ENCODE data around the gene TMEM19. TPM values are rescaled to one million over a fixed set of nuclear protein-coding genes. Genes with fewer than 3 reads are reported as not detected.
A peak's percentile ranks its signal among the peaks of the same experiment; 100 is the strongest.
"Not testable (repeated sequence)": the region's sequence is repeated elsewhere in the genome, so short reads cannot be mapped to it uniquely, and the experiment has no call there.

Gene TMEM19
- total and polyA plus RNA-seq, 11 donors: 8.8 to 39.5 (median 28.4) TPM

- Histone ChIP-seq H3K36me3 (no peaks in the 10 kb centered on the region), H3K4me1 (peaks cover 0 to 41% (median 20%) of the 10 kb centered on the region in 12 donors), H3K27me3 (no peaks in the 10 kb centered on the region), H3K9me3 (no peaks in the 10 kb centered on the region), H3K4me3 (no peak overlapping the region), H3K27ac (no peak overlapping the region)
- intact Hi-C loops (cut with DNase I): loop anchor here in 1 of 10 donors (10.0 kb wide), 1 partner anchor 61 kb away; no protein-coding TSS in a partner anchor
- ATAC-seq (no peak), DNase-seq (no peak)
- 88 to 94% (median 91%) methylated on average over 5 of the region's 5 CpGs for WGBS, 4 donors
- TF ChIP-seq POLR2A (IDR thresholded peaks at IDR 0.05): no peak
- TF ChIP-seq, protein P1, sequence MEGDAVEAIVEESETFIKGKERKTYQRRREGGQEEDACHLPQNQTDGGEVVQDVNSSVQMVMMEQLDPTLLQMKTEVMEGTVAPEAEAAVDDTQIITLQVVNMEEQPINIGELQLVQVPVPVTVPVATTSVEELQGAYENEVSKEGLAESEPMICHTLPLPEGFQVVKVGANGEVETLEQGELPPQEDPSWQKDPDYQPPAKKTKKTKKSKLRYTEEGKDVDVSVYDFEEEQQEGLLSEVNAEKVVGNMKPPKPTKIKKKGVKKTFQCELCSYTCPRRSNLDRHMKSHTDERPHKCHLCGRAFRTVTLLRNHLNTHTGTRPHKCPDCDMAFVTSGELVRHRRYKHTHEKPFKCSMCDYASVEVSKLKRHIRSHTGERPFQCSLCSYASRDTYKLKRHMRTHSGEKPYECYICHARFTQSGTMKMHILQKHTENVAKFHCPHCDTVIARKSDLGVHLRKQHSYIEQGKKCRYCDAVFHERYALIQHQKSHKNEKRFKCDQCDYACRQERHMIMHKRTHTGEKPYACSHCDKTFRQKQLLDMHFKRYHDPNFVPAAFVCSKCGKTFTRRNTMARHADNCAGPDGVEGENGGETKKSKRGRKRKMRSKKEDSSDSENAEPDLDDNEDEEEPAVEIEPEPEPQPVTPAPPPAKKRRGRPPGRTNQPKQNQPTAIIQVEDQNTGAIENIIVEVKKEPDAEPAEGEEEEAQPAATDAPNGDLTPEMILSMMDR (IDR thresholded peaks at IDR 0.05): no peak
Measured at GRCh38 chr12:71683633-71684032, 2.2 kb upstream of the TMEM19 start.

GRCh38 chr12:71684081-71684480 lies 1.8 kb upstream of the TMEM19 start:
- ATAC-seq (no peak), DNase-seq (no peak)
- Histone ChIP-seq H3K4me3 (peak overlapping the region in 3 of 12 donors; percentile 14 to 34 (median 19)), H3K27me3 (no peaks in the 10 kb centered on the region), H3K4me1 (peaks cover 0 to 45% (median 20%) of the 10 kb centered on the region in 12 donors), H3K9me3 (no peaks in the 10 kb centered on the region), H3K36me3 (no peaks in the 10 kb centered on the region), H3K27ac (peak overlapping the region in 1 of 12 donors; percentile 43)
- intact Hi-C loops (cut with DNase I): loop anchor here in 1 of 10 donors (10.0 kb wide), 1 partner anchor 61 kb away; no protein-coding TSS in a partner anchor
- WGBS, 4 donors: 65 to 76% (median 73%) methylated on average over 5 of the region's 5 CpGs
- no peak for TF ChIP-seq POLR2A (IDR thresholded peaks at IDR 0.05)
- TF ChIP-seq, protein P1 (IDR thresholded peaks at IDR 0.05): no peak

DNA sequence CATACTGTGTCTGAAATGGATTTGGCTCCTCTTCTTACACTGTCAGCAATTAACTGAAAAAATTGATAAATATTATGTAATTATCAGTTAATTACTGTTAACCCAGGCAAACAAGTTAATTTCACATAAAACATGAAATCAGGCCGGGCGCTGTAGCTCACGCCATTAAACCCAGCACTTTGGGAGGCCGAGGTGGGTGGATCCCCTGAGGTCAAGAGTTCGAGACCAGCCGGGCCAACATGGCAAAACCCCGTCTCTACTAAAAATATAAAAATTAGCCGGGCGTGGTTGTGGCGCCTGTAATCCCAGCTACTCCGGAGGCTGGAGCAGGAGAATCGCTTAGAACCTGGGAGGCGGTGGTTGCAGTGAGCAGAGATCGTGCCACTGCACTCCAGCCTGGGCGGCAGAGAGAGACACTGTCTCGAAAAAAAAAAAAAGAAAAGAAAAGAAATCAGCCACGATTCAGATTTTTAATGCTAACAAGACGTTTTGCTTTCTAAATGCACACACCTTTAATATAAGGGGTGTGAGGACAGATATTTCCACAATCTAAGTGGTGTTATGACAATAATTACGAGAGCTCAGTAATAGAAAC lies 473 bp upstream of the TMEM19 start:
- intact Hi-C loops (cut with DNase I): loop anchor here in 4 of 10 donors (5.0 to 10.0 kb wide), 3 partner anchors 59 to 67 kb away; partner anchors contain the start of gene RAB21 (in 2 of the 4)
- H3K4me3 ChIP-seq: peak overlapping the region; percentile 50 to 88 (median 78)
- no peak for TF ChIP-seq POLR2A (IDR thresholded peaks at IDR 0.05)
- TF ChIP-seq, protein P1 (IDR thresholded peaks at IDR 0.05): no peak
- H3K9me3 ChIP-seq: no peaks in the 10 kb centered on the region
- H3K27me3 ChIP-seq: no peaks in the 10 kb centered on the region
- ATAC-seq: peak in 1 of 4 donors; percentile 16
- peaks cover 0 to 46% (median 20%) of the 10 kb centered on the region in 12 donors for H3K4me1 ChIP-seq
- H3K27ac ChIP-seq: peak overlapping the region; percentile 54 to 99 (median 94)
- WGBS, 4 donors: 24 to 35% (median 32%) methylated on average over 19 of the region's 19 CpGs
- DNase-seq: no peak
- peaks cover 0 to 10% (median 0%) of the 10 kb centered on the region in 9 donors for H3K36me3 ChIP-seq

DNA sequence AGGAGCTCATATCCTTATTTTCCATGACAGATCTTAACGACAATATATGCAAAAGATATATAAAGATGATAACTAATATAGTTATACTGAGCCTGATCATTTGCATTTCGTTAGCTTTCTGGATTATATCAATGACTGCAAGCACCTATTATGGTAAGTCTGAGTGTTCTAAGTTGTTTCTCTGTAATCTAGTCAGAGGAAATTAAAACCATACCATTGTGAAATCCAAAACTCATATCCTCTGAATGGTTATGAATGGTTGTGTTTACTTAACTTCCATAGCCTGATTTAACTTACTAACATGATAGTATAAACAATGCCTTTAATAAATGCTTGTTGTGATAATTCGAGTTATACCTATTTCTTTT lies 760 bp downstream of the TMEM19 start:
- peaks cover 0 to 46% (median 21%) of the 10 kb centered on the region in 12 donors for H3K4me1 ChIP-seq
- no peaks in the 10 kb centered on the region for H3K27me3 ChIP-seq
- no peaks in the 10 kb centered on the region for H3K9me3 ChIP-seq
- H3K36me3 ChIP-seq: peaks cover 0 to 14% (median 0%) of the 10 kb centered on the region in 9 donors
- H3K27ac ChIP-seq: peak overlapping the region; percentile 54 to 99 (median 94)
- ATAC-seq (no peak), DNase-seq (no peak)
- TF ChIP-seq, protein P1 (IDR thresholded peaks at IDR 0.05): no peak
- TF ChIP-seq POLR2A (IDR thresholded peaks at IDR 0.05): no peak
- 10 to 19% (median 15%) methylated on average over 3 of the region's 3 CpGs for WGBS, 4 donors
- H3K4me3 ChIP-seq: peak overlapping the region; percentile 50 to 88 (median 78)
- intact Hi-C loops (cut with DNase I): loop anchor here in 6 of 10 donors (1.0 to 10.0 kb wide), 5 partner anchors 22 to 66 kb away; partner anchors contain the start of genes RAB21 (in 2 of the 6), THAP2 (in 2 of the 6) and ZFC3H1 (in 2 of the 6)

DNA sequence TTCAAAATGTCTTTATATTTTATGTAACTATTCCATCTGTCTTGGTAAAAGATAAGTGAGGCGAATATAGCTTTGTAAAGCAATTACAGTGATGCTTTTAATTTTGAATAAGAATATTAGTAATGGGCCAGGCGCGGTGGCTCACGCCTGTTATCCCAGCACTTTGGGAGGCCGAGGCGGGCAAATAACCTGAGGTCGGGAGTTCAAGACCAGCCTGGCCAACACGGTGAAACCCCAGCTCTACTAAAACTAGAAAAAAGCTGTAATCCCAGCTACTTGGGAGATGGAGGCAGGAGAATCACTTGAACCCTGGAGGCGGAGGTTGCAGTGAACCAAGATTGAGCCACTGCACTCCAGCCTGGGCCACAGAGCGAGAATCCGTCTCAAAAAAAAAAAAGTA lies 1.3 kb downstream of the TMEM19 start:
- DNase-seq, H3K9me3 ChIP-seq, H3K27me3 ChIP-seq, ATAC-seq: not testable (repeated sequence)
- 80 to 87% (median 86%) methylated on average over 11 of the region's 11 CpGs for WGBS, 4 donors
- peaks cover 0 to 46% (median 21%) of the 10 kb centered on the region in 12 donors for H3K4me1 ChIP-seq
- peak overlapping the region in 11 of 12 donors; percentile 64 to 88 (median 79) for H3K4me3 ChIP-seq
- intact Hi-C loops (cut with DNase I): loop anchor here in 5 of 10 donors (2.0 to 10.0 kb wide), 4 partner anchors 22 to 65 kb away; partner anchors contain the start of genes RAB21 (in 2 of the 5) and THAP2 (in 2 of the 5)
- H3K27ac ChIP-seq: peak overlapping the region in 2 of 12 donors; percentile 93 to 98
- H3K36me3 ChIP-seq: peaks cover 0 to 14% (median 0%) of the 10 kb centered on the region in 9 donors
